ENCODE measurements around the gene ZFP36L1. TPM values are rescaled to one million over a fixed set of nuclear protein-coding genes. Genes with fewer than 3 reads are reported as not detected.

The ZFP36L1 gene
- total RNA-seq, 1 donor from 2014 or later: 144 TPM

GRCh38 chr14:68810173-68811153 is 17.6 kb upstream of the ZFP36L1 start:
- Histone ChIP-seq H3K27me3 (ENCODE audit: control insufficient read depth, insufficient read depth, low read length) (no peaks in the 10 kb centered on the region), H3K4me3 (ENCODE audit: low read depth, low read length) (no peak overlapping the region), H3K36me3 (ENCODE audit: control insufficient read depth, insufficient read depth, low read length) (no peaks in the 10 kb centered on the region)
- no peak for DNase-seq (ENCODE audit: low read depth)
- TF ChIP-seq, protein P1, sequence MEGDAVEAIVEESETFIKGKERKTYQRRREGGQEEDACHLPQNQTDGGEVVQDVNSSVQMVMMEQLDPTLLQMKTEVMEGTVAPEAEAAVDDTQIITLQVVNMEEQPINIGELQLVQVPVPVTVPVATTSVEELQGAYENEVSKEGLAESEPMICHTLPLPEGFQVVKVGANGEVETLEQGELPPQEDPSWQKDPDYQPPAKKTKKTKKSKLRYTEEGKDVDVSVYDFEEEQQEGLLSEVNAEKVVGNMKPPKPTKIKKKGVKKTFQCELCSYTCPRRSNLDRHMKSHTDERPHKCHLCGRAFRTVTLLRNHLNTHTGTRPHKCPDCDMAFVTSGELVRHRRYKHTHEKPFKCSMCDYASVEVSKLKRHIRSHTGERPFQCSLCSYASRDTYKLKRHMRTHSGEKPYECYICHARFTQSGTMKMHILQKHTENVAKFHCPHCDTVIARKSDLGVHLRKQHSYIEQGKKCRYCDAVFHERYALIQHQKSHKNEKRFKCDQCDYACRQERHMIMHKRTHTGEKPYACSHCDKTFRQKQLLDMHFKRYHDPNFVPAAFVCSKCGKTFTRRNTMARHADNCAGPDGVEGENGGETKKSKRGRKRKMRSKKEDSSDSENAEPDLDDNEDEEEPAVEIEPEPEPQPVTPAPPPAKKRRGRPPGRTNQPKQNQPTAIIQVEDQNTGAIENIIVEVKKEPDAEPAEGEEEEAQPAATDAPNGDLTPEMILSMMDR (IDR thresholded peaks at IDR 0.05; ENCODE audit: insufficient read depth, low read length, poor library complexity, severe bottlenecking): no peak

GRCh38 chr14:68809524-68809923 is 16.7 kb upstream of the ZFP36L1 start:
- Histone ChIP-seq H3K4me3 (ENCODE audit: low read depth, low read length) (no peak overlapping the region), H3K36me3 (ENCODE audit: control insufficient read depth, insufficient read depth, low read length) (no peaks in the 10 kb centered on the region), H3K27me3 (ENCODE audit: control insufficient read depth, insufficient read depth, low read length) (no peaks in the 10 kb centered on the region)
- TF ChIP-seq, protein P1 (IDR thresholded peaks at IDR 0.05; ENCODE audit: insufficient read depth, low read length, poor library complexity, severe bottlenecking): no peak
- no peak for DNase-seq (ENCODE audit: low read depth)

GRCh38 chr14:68808696-68809480 is 16.0 kb upstream of the ZFP36L1 start:
- DNase-seq (ENCODE audit: low read depth): no peak

GRCh38 chr14:68807987-68808386 is 15.1 kb upstream of the ZFP36L1 start:
- Histone ChIP-seq H3K4me3 (ENCODE audit: low read depth, low read length) (no peak overlapping the region), H3K27me3 (ENCODE audit: control insufficient read depth, insufficient read depth, low read length) (no peaks in the 10 kb centered on the region), H3K36me3 (ENCODE audit: control insufficient read depth, insufficient read depth, low read length) (no peaks in the 10 kb centered on the region)
- DNase-seq (ENCODE audit: low read depth): no peak
- TF ChIP-seq, protein P1 (IDR thresholded peaks at IDR 0.05; ENCODE audit: insufficient read depth, low read length, poor library complexity, severe bottlenecking): no peak

More at GRCh38 chr14:68808696-68809480, 16.0 kb upstream of the ZFP36L1 start:
- H3K36me3 ChIP-seq (ENCODE audit: control insufficient read depth, insufficient read depth, low read length): no peaks in the 10 kb centered on the region
- no peaks in the 10 kb centered on the region for H3K27me3 ChIP-seq (ENCODE audit: control insufficient read depth, insufficient read depth, low read length)
- no peak overlapping the region for H3K4me3 ChIP-seq (ENCODE audit: low read depth, low read length)
- TF ChIP-seq, protein P1 (IDR thresholded peaks at IDR 0.05; ENCODE audit: insufficient read depth, low read length, poor library complexity, severe bottlenecking): no peak

DNA sequence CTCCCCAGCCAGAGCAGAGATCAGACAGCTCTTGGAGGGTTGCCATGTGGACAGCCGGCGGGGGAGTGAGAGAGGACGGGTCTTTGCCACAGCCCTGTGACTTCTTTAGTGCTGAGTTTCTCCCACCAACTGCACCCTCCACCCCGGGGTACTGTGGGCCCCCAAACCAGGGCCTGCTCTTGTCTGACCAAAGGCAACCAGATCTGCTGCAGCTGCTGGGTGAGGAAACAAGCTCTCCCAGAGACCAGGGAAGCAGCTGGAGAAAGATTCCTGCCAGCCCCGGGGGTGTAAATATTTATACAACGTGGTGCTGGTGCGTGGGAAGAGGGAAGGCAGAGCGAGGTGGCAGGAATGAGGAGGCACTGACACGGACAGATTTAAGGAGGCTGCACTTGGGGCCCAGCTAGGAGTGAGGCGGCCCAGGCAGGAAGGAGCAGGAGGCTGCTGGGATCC is 14.3 kb upstream of the ZFP36L1 start:
- Histone ChIP-seq H3K36me3 (ENCODE audit: control insufficient read depth, insufficient read depth, low read length) (no peaks in the 10 kb centered on the region), H3K27me3 (ENCODE audit: control insufficient read depth, insufficient read depth, low read length) (no peaks in the 10 kb centered on the region), H3K4me3 (ENCODE audit: low read depth, low read length) (no peak overlapping the region)
- TF ChIP-seq, protein P1 (IDR thresholded peaks at IDR 0.05; ENCODE audit: insufficient read depth, low read length, poor library complexity, severe bottlenecking): no peak
- DNase-seq (ENCODE audit: low read depth): no peak
